Endometrial microvascular endothelial cells (primary cell): Measurements from ENCODE around the gene KRTAP10-6. TPM values are rescaled to one million over a fixed set of nuclear protein-coding genes. Genes with fewer than 3 reads are reported as not detected.
"Not testable (repeated sequence)": the region's sequence is repeated elsewhere in the genome, so short reads cannot be mapped to it uniquely, and the experiment has no call there.

Source experiments
- in situ Hi-C: cut with HindIII; loops from 2 replicates; pipeline ENCODE4 v1.10.0; 2017; ENCODE audit warnings: low sequenced_read_pairs, low pct_unique_long_range_greater_than_20kb; ENCODE audit errors: inconsistent ontology term
- total RNA-seq: library from RNA; depleted of rRNA; stranded (reverse); fragments of >200 nt; gene quantifications from one replicate; pipeline ENCODE4 v1.2.3, GENCODE V29; 2015; ENCODE audit errors: inconsistent ontology term

Gene KRTAP10-6
- total RNA-seq, 1 donor from 2014 or later = not detected

DNA sequence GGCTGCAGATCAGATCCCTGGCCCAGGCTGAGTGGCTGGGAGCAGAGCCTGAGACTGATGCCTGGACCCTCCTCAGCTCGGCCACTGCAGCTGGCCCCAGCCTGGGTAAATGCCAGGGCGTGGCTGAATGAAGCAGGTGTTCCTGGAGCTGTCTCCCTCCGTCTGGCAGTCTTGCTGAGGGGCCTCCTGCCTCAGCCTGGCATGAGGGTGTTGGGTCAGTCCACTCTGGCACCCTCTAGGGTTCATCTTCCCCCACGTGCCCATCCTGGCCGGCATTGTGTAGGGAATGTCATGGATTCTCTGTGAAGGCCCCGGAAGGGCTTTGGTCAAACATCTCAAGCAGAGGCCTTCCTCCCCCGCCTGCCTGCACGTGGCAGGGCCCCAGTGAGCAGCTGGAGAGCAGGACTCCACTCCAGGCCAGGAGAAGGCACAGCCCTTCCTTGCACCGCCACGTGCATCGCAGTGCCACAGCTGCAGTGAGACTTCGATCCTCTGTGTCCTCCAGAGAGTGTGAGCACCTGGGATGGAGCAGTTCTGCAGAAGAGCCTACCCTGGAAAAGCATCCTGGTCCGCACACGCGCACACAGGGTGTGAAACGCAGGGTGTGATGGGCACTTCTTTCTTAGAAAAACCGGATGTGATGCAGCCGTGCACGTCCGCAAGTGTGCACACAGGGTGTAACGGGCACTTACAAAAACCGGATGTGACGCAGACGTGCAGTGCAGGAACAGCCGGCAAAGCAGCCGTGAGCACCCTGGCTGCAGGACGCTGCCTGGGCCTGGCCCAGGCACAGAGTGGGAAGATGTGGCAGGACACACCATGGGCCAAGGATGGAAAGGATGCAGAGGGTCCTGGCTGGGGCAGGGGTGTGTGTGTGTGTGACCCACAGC lies 23.4 kb downstream of the KRTAP10-6 start:
- in situ Hi-C loops = no loop called here

DNA sequence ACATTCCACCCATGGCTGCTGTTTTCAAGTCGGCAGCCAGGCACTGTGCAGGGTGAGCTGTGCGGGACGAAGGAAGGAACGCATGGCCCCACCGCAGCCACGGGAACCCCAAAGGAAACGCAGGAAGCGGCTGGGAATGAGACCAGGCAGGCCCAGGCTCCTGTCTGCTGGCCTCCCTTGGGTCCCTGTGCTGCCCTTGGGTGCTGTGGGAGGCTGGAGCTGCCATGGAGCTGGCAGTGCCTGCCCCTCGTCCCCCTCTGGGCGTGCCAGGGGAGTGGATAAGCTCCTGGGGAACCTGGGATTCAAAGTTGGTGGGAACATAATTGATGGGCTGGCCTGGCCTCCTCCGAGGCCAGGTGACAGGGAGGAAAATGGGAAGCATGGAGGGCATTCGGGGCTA lies 24.0 kb downstream of the KRTAP10-6 start:
- in situ Hi-C loops = no loop called here

- in situ Hi-C loops = no loop called here
Measured at GRCh38 chr21:44567481-44568171, 24.7 kb downstream of the KRTAP10-6 start.

DNA sequence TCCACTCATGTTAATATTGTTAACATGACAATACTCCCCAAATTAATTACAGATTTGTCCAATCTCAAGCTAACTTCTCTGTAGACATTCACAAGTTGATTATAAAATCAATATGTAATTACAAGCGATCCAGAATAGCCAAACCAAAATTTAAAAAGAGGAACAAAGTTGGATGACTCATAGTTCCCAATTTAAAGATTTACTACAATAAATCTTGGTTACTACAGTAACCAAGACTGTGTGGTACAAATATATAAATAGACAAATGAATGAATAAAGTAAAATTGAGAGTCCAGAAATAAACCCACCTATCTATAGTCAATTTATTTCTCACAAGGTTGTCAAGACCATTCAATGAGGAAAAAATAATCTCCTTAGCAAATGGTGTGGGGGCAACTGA lies 25.9 kb downstream of the KRTAP10-6 start:
- in situ Hi-C loops = no loop called here

- in situ Hi-C loops = no loop called here
Measured at GRCh38 chr21:44564886-44565598, 27.3 kb downstream of the KRTAP10-6 start.

GRCh38 chr21:44564099-44564498 lies 28.2 kb downstream of the KRTAP10-6 start:
- in situ Hi-C loops = no loop called here

- in situ Hi-C loops = no loop called here
Measured at GRCh38 chr21:44558695-44559094, 33.6 kb downstream of the KRTAP10-6 start, which contains the start of gene KRTAP10-3. Gene KRTAP10-3, minus strand, starts transcription at chr21:44558795. Its CDS starts 80 bp downstream, at chr21:44558715.

DNA sequence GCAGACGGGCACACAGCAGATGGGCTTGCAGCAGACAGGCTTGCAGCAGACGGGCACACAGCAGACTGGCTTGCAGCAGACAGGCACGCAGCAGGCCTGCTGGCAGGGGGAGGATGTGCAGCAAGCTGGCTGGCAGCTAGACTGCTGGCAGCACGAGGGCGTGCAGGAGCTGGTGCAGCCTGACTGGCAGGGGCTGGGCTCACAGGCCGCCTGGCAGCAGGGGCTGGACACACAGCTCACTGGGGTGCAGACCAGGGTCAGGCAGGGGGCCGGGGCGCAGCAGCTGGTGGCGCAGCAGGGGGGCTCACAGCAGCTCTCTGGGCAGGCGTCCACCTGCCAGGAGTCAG lies 34.0 kb downstream of the KRTAP10-6 start:
- in situ Hi-C loops = not testable (repeated sequence)

GRCh38 chr21:44557491-44558328 lies 34.6 kb downstream of the KRTAP10-6 start:
- in situ Hi-C loops = no loop called here

- in situ Hi-C loops = no loop called here
Measured at GRCh38 chr21:44556879-44557278, 35.4 kb downstream of the KRTAP10-6 start.

DNA sequence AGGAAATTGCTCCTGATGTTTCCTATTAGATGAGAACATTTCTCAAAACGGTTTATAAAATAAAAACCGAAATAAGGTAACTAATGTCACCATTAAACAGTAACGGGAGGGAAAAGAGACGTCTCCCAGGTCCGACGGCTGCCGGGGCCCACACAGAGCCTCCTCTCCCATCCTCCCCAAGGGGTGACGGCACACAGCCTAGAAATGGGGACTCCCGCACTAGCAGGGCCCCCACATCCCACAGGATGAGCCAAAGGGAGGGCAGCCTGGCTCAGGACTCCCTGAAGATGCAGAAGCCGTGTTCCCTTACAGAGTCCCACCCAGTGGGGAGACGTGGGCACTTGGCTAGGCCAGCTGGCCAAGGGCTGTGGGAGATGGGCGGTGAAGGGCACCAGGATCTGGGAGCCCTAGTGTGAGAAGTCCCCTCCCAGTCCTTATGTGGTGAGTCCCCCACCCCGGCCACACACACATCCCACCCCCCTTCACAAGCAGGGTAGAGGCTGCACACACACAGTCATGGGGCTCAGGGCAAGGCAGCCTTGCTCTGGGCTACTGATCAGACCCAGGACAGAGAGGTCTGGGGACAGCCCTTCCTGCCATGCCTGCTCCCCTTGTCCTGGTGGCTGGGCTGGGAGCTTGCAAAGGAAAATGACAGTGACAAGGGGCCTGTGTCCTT lies 37.0 kb downstream of the KRTAP10-6 start:
- in situ Hi-C loops = no loop called here

DNA sequence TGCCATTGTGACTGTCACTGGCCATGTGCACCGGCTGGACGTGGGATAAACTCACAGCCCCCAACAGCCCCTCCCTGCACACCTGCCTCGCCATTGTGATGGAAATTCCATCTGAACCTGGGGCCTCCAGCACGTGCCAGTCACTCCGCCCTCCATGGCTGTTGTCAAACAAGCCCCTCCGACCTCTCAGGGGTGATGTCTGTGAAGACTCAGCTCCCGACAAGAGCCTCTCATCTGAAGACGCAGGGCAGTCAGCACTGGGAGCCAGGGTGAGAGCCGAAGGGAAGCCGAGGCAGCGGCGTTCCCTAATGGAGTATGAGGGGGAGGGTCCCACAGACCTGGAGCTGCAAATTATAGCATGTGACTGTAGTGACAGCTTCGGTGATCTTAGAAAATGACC lies 39.6 kb downstream of the KRTAP10-6 start:
- in situ Hi-C loops = no loop called here

- in situ Hi-C loops = no loop called here
Measured at GRCh38 chr21:44552136-44552535, 40.2 kb downstream of the KRTAP10-6 start.

GRCh38 chr21:44551340-44551961 lies 40.9 kb downstream of the KRTAP10-6 start, which contains the start of gene KRTAP10-2:
Gene KRTAP10-2, minus strand, starts transcription at chr21:44551505. Its CDS starts 47 bp downstream, at chr21:44551458.
- in situ Hi-C loops = no loop called here

GRCh38 chr21:44550807-44551206 lies 41.5 kb downstream of the KRTAP10-6 start:
- in situ Hi-C loops = no loop called here

- in situ Hi-C loops = not testable (repeated sequence)
Measured at GRCh38 chr21:44550285-44550684, 42.0 kb downstream of the KRTAP10-6 start.

DNA sequence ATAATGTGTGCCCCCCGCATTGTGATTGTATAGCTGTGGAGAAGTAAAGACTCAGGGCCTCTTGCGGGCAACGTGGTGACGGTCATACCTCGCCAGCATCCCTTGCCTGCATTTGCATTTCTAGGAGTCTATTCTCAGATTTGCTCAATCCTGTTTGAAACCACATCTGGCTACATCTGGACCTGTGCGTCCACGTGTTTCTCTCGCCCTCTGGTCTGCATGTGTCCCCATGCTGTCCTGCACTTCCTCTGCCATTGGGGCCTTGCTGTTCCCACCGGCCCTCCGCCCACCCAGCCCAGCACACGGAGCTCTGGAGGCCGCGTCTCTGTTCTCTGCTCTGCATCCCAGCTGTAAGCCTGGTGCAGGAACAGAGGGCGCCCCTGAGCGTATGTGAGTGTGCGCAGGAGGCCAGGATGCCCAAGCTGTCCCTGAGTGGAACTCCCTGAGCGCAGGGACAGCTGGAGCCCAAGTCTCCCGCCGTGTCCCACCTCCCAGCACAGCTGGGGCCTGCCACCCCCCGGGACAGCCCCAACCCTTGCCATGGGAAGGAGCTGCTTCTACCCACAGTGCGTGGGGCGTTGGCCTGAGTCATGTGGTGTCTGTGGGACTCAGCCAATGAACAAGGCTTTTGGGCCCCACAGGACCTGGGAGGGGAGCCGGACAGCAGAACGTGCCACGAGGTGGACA lies 42.6 kb downstream of the KRTAP10-6 start:
- in situ Hi-C loops = no loop called here
